Cardiac septum (tissue), 1 donor: ENCODE results near the gene MOGAT3. TPM values are rescaled to one million over a fixed set of nuclear protein-coding genes. Genes with fewer than 3 reads are reported as not detected.
"Not testable (repeated sequence)": the region's sequence is repeated elsewhere in the genome, so short reads cannot be mapped to it uniquely, and the experiment has no call there.

ENCODE experiments used
- DNase-seq: peaks from one replicate; pipeline ENCODE4 v3.0.0-alpha.2; 2020; ENCODE audit warnings: low spot score
- intact Hi-C: fragments of 100-400 bp; cut with DNase I; formaldehyde crosslinking; loops from one replicate; pipeline ENCODE4 v1.14.0; 2022
- total RNA-seq: library from RNA; stranded (reverse); fragmentation: NEBNext Ultra II Directional; extraction: Animal tissue kit (Norgen Biotek cat#: 25700); gene quantifications from one replicate; pipeline ENCODE4 v1.2.1, GENCODE V29; 2021
- donor health status: DM: no; HTN: no; CAD: no.

Gene MOGAT3
- total RNA-seq, 1 donor from 2014 or later, result not detected

- no peak for DNase-seq
- intact Hi-C loops, result no loop called here
Measured at GRCh38 chr7:101207459-101207858, 6.6 kb upstream of the MOGAT3 start.

- intact Hi-C loops, result no loop called here
- DNase-seq, result no peak
Measured at GRCh38 chr7:101206665-101207042, 5.8 kb upstream of the MOGAT3 start.

GRCh38 chr7:101205901-101206664 lies 5.2 kb upstream of the MOGAT3 start:
- no peak for DNase-seq
- intact Hi-C loops, result no loop called here

GRCh38 chr7:101203740-101204738 lies 3.2 kb upstream of the MOGAT3 start:
- DNase-seq, result not testable (repeated sequence)

GRCh38 chr7:101202603-101202918 lies 1.7 kb upstream of the MOGAT3 start:
- no peak for DNase-seq
- intact Hi-C loops, result no loop called here

More at GRCh38 chr7:101203740-101204738, 3.2 kb upstream of the MOGAT3 start:
- intact Hi-C loops, result not testable (repeated sequence)

GRCh38 chr7:101201695-101202602 lies 1.1 kb upstream of the MOGAT3 start:
- DNase-seq, result no peak
- intact Hi-C loops, result no loop called here

GRCh38 chr7:101200504-101200861 lies 353 bp downstream of the MOGAT3 start:
- intact Hi-C loops, result no loop called here
- DNase-seq, result no peak

GRCh38 chr7:101199522-101199921 lies 1.3 kb downstream of the MOGAT3 start:
- intact Hi-C loops, DNase-seq: not testable (repeated sequence)

GRCh38 chr7:101198476-101198875 lies 2.4 kb downstream of the MOGAT3 start:
- intact Hi-C loops, result no loop called here
- DNase-seq, result no peak

GRCh38 chr7:101197991-101198390 lies 2.8 kb downstream of the MOGAT3 start:
- DNase-seq, result no peak
- intact Hi-C loops, result no loop called here

GRCh38 chr7:101195884-101196283 lies 5.0 kb downstream of the MOGAT3 start:
- no peak for DNase-seq
- intact Hi-C loops, result no loop called here

- no peak for DNase-seq
Measured at GRCh38 chr7:101189109-101189508, 11.7 kb downstream of the MOGAT3 start.

GRCh38 chr7:101186844-101187428 lies 13.9 kb downstream of the MOGAT3 start:
- intact Hi-C loops, result no loop called here
- no peak for DNase-seq

More at GRCh38 chr7:101189109-101189508, 11.7 kb downstream of the MOGAT3 start:
- intact Hi-C loops, result no loop called here

- intact Hi-C loops, result no loop called here
- DNase-seq, result no peak
Measured at GRCh38 chr7:101186194-101186593, 14.6 kb downstream of the MOGAT3 start.

- intact Hi-C loops, result no loop called here
Measured at GRCh38 chr7:101185258-101185839, 15.5 kb downstream of the MOGAT3 start.

GRCh38 chr7:101180130-101180755 lies 20.6 kb downstream of the MOGAT3 start, which contains the start of gene NAT16:
TSS of gene NAT16 (minus strand) at chr7:101180293. CDS start at chr7:101174807, 5,486 bp downstream.
- intact Hi-C loops, result no loop called here
- DNase-seq, result no peak

More at GRCh38 chr7:101185258-101185839, 15.5 kb downstream of the MOGAT3 start:
- DNase-seq, result no peak

GRCh38 chr7:101179713-101180112 lies 21.1 kb downstream of the MOGAT3 start:
- DNase-seq, result no peak
- intact Hi-C loops, result no loop called here

GRCh38 chr7:101179117-101179516 lies 21.7 kb downstream of the MOGAT3 start:
- intact Hi-C loops, result no loop called here
- no peak for DNase-seq
